VCaP (cell line): ENCODE measurements around the gene PCED1B.
A peak's percentile ranks its signal among the peaks of the same experiment; 100 is the strongest.

ENCODE experiments used
- H3K27ac ChIP-seq: fragments of 450-650 bp; 2 replicates; pipeline ENCODE4 v1.5.1; 2017
- CTCF ChIP-seq: fragments of 450-650 bp; conservative IDR thresholded peaks from 2 replicates; pipeline ENCODE4 v1.5.1; 2017; ENCODE audit warnings: mild to moderate bottlenecking, moderate library complexity

Gene PCED1B

DNA sequence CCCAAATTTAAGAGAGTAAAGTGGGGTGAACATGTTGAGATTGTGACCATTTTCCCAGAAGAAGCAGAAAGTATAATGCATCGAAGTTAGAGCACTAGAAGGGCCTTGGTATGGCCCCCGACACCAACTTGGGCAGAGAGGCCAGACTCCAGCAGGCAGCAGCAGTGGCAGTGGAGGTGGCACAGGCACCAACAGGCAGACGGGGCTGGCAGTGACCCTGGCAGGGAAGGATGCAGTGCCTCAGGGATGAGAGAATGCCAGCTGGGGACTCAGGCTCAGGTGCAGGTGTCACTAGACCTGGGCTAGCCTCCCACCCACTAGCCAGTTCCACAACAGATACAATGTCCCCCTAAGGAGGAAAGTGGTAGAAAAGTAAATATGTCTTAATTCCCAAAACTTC is 28.0 kb downstream of the PCED1B start:
- no peak overlapping the region; the same call in 1 of the 2 replicates for H3K27ac ChIP-seq
- TF ChIP-seq CTCF, result no peak

GRCh38 chr12:47107926-47108325 is 28.5 kb downstream of the PCED1B start:
- no peak for TF ChIP-seq CTCF
- H3K27ac ChIP-seq, result no peak overlapping the region

DNA sequence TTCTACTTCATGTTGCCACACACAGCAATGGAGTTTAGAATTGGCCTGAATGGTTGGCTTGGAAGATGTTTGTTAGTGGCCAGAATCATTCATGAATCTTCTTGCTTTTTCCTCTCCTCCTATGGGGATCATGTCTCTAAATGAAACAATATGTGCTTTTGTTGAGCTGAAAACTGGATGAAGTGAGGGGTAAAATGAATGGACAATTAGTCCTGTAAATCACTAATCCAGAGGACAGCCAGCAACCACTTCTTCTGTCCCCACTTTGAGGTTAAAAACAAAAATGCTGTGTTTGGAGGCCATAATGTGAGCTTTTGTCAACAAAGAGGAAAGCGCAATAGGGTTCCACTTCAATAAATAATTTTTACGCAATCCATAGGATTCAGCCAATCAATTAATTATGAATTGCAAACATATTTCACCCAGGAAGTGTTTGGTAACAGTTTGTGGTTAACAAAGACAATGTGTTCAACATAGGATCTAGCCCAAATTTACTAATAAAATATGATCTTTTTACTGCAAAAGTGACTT is 30.7 kb downstream of the PCED1B start:
- no peak for TF ChIP-seq CTCF
- peak overlapping the region; percentile 6; the same call in 1 of the 2 replicates for H3K27ac ChIP-seq

DNA sequence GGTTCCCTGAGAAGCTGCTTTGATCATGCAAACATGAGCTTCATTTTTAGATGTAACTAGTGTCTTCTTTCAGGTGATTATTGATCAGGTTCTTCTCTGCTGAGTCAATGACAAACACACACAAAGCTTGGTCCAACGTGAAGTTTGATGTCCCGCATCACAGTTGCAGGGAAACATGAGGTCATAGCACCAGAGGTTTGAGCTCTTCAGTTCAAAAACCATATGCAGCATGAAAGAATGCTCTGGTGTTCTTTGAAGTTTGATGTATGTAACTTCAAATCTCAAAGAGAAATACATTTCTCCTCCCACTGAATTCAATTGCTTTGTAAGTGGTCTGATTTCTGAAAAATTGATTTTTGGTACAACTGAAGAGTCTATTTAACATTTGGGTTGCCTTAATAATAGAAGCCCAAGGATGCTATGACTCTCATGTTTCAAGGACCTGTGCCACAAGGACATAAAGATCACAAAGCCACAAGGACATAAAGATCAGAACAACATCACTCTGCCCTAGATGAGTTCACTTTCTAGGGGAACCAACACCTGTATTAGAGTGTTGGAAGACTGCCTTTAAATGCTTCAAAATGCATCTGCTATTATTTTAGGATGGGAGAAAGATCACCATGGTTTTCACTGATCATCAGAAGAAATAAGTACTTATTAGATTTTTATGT is 31.4 kb downstream of the PCED1B start:
- peak overlapping the region; percentile 6; the same call in 1 of the 2 replicates for H3K27ac ChIP-seq
- no peak for TF ChIP-seq CTCF

GRCh38 chr12:47111392-47111778 is 32.0 kb downstream of the PCED1B start:
- no peak for TF ChIP-seq CTCF

GRCh38 chr12:47111854-47112253 is 32.4 kb downstream of the PCED1B start:
- TF ChIP-seq CTCF, result no peak
- H3K27ac ChIP-seq, result no peak overlapping the region

More at GRCh38 chr12:47111392-47111778, 32.0 kb downstream of the PCED1B start:
- H3K27ac ChIP-seq, result no peak overlapping the region

DNA sequence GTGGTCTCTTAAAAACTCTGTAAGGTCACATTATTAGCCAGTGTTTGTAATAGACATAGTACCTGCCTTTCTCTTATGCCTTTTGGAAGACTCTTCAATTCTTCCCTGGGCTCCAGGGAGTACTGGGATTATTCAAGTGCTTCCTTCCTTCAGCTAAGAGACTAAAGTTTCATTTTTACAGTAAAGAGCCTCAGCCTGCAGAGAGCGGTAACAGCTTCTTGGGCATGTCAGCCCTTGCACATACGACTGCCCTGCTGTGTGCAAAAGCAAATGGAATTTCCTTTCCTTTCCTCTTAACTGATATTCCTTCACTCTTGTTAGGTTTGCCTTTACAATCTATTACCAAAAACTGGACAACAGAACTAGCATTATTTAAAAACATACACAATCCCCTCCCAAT is 33.3 kb downstream of the PCED1B start:
- H3K27ac ChIP-seq, result no peak overlapping the region
- no peak for TF ChIP-seq CTCF
